Gastroesophageal sphincter (tissue), 3 donors: ENCODE measurements around the gene ATP6V1C2.

Experiments used
- EP300 ChIP-seq: sonication (generic); formaldehyde crosslinking; IDR thresholded peaks from one replicate; pipeline ENCODE4 v1.6.1; 2017; ENCODE audit warnings: antibody characterized with exemption, mild to moderate bottlenecking
- POLR2A ChIP-seq, 2 donors: fragments of 450-650 bp; IDR thresholded peaks; one replicate each; pipeline ENCODE4 v1.6.1; 2017; ENCODE audit warnings: antibody characterized with exemption in 2 of 2, mild to moderate bottlenecking in 2 of 2, moderate library complexity in 1 of 2
- TF ChIP-seq, protein P1 (sequence below), 4 experiments: fragments of 200-600 bp in 2 of 4; fragments of 450-650 bp in 2 of 4; sonication (generic) in 1 of 4; IDR thresholded peaks; one replicate each; pipeline ENCODE4 v1.5.1; 2017 to 2019; ENCODE audit warnings: antibody characterized with exemption in 4 of 4, mild to moderate bottlenecking in 2 of 4, moderate library complexity in 2 of 4

DNA sequence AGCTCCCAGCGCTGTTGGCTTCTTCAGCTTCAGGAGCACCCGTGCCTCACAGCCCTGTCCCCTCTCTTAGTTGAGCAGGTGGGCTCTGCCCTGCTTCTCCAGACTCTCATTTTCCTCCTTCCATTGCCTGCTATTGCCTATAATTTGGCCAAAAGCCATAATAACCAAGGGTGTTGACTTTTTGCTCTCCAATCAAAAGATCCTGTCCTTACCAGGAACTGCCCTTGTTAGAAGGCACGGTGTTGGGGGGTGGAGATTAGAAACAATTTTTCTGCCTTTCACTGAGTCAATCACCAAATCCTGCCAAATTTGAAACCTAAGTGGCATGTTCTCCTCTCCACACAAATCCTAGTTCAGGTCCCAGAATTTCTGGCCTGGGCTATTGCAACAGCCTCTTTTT is 107.9 kb downstream of the ATP6V1C2 start:
- no peak for TF ChIP-seq POLR2A (IDR thresholded peaks at IDR 0.05)
- TF ChIP-seq, protein P1, sequence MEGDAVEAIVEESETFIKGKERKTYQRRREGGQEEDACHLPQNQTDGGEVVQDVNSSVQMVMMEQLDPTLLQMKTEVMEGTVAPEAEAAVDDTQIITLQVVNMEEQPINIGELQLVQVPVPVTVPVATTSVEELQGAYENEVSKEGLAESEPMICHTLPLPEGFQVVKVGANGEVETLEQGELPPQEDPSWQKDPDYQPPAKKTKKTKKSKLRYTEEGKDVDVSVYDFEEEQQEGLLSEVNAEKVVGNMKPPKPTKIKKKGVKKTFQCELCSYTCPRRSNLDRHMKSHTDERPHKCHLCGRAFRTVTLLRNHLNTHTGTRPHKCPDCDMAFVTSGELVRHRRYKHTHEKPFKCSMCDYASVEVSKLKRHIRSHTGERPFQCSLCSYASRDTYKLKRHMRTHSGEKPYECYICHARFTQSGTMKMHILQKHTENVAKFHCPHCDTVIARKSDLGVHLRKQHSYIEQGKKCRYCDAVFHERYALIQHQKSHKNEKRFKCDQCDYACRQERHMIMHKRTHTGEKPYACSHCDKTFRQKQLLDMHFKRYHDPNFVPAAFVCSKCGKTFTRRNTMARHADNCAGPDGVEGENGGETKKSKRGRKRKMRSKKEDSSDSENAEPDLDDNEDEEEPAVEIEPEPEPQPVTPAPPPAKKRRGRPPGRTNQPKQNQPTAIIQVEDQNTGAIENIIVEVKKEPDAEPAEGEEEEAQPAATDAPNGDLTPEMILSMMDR (IDR thresholded peaks at IDR 0.05), result no peak
- TF ChIP-seq EP300, result no peak
